Fibroblast of skin of left quadriceps (primary cell): ENCODE measurements around the gene CDON.

Source experiments
- DNase-seq, 2 experiments: peaks; one replicate each; pipeline ENCODE4 v3.0.0-alpha.2; 2013; ENCODE audit warnings: low read depth in 2 of 2

The CDON gene

GRCh38 chr11:126062679-126063506 is at the start of gene CDON:
CDON (minus strand) TSS chr11:126062866; CDS start chr11:126023476, 39,390 bp downstream.
- peak; percentile 83 to 84 for DNase-seq

DNA sequence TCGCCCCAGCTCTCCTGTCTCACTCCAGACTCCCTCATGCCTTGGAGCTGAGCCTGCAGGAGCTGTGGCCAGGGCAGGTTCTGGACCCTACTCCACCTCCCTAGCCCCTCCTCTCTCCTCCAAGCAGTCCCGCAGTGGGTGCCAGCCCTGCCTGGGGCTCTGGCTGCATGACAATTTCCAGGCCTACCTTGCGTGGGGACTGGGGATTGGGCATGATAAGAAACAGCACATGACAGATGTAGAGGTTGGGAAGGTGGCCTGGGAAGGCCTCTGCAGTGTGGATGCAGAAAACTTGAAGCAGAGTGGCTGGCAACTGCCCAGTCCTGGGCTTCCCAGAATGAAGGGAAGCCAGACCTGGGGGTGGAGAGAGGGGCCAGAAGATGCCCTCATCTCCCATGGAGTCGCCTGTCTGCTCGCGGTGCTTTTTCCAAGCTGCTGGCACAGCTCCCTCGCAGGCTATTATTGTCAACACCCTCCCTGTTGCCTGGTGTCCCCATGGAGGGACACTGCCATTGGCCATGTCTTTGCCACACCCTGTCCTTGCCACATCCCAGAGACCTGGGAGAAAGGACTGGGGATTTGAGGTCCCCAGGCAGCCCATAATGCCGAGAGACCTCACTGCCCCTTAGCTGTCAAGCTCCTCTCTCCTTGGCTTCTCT is 48.9 kb upstream of the CDON start:
- DNase-seq = no peak

GRCh38 chr11:126109941-126110731 is 47.5 kb upstream of the CDON start:
- no peak for DNase-seq

- no peak for DNase-seq
These were observed 44.1 kb upstream of the CDON start for GRCh38 chr11:126106594-126107328.

GRCh38 chr11:126105748-126106080 is 43.0 kb upstream of the CDON start:
- DNase-seq = no peak

- no peak for DNase-seq
These were observed 42.5 kb upstream of the CDON start for GRCh38 chr11:126105022-126105747.

- no peak for DNase-seq
These were observed 41.8 kb upstream of the CDON start for GRCh38 chr11:126104420-126104819.

- no peak for DNase-seq
These were observed 40.5 kb upstream of the CDON start for GRCh38 chr11:126103150-126103549.

GRCh38 chr11:126102436-126102981 is 39.8 kb upstream of the CDON start:
- peak; percentile 15 to 29 for DNase-seq

DNA sequence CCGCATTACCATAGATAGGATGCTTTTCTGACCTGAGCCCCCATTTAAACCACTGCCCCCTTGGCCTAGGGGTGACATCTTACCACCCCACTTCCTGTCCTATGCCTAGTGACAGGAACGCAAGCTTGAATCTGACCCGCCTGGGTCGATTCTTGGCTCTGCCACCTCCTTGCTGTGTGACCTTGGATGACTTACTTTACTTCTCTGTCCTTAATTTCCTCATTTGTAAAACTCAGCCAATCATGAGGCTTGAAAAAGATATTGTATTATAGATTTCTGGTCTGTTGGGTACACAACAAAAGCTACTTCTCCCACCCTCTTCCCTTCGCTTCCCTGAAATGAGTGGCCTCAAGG is 39.2 kb upstream of the CDON start:
- no peak for DNase-seq

- DNase-seq = no peak
These were observed 38.7 kb upstream of the CDON start for GRCh38 chr11:126101251-126101929.

- DNase-seq = no peak
These were observed 38.0 kb upstream of the CDON start for GRCh38 chr11:126100716-126101115.

DNA sequence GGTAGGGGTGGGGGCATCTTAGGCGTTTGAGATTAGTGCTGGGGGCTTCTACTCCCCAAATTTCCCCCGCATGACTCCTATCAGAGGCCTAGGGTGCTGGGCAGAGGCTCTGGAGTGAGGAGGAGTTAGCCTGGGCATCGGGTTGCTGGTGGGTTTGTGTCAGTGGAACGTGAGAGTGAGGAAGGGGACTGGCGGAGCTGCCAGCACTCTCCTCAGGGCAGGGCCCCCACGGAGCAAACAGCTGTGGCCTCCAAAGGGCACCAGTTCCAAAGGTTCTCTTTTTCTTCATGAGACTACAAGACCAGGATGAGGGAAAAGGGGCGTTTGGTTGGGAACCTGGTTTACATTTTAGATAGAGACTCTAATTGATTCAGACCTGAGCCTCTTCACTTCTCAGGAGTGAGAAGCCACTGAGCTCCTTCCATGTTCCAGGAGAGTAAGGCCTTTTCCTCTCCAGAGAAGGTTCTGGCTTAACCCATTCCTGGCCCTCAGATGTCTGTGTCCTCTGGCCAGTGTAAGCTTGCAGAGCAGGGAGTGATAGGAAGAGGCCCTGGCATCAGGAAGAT is 35.6 kb upstream of the CDON start:
- DNase-seq = no peak

- DNase-seq = no peak
These were observed 33.1 kb upstream of the CDON start for GRCh38 chr11:126095745-126096144.

- no peak for DNase-seq
These were observed 27.8 kb upstream of the CDON start for GRCh38 chr11:126090452-126090851.

DNA sequence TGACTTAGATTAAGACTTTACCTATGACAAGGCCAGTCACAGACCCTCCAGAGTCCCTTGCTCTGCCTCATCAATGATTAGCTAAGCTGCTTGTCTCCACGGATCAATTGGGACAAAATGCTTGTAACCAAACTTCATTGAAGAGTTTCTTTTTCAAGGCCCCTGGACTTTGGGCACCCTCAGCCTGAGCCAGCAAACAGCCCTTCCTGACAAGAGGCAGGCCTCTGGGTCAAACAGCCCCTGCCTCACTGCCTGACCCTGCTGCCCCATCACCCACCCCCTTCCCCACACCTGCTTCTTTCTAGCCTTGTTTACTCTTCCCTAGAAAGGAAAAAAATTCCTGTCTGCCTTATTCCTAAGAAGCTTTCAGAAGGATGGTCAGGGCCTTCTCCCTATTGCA is 26.3 kb upstream of the CDON start:
- DNase-seq = no peak

GRCh38 chr11:126086248-126086647 is 23.6 kb upstream of the CDON start:
- DNase-seq = no peak

DNA sequence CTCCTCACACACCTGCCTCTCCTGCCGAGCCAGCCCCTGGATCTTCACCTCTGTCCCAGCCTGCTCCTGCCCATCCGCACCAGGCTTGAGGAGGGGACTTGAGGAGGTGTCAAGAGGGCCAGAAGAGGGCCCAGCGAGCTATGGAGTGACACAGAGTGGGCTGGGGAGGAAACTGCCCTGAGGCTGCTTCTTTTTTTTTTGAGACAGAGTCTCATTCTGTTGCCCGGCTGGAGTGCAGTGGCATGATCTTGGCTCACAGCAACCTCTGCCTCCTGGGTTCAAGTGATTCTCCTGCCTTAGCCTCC is 21.9 kb upstream of the CDON start:
- no peak for DNase-seq

DNA sequence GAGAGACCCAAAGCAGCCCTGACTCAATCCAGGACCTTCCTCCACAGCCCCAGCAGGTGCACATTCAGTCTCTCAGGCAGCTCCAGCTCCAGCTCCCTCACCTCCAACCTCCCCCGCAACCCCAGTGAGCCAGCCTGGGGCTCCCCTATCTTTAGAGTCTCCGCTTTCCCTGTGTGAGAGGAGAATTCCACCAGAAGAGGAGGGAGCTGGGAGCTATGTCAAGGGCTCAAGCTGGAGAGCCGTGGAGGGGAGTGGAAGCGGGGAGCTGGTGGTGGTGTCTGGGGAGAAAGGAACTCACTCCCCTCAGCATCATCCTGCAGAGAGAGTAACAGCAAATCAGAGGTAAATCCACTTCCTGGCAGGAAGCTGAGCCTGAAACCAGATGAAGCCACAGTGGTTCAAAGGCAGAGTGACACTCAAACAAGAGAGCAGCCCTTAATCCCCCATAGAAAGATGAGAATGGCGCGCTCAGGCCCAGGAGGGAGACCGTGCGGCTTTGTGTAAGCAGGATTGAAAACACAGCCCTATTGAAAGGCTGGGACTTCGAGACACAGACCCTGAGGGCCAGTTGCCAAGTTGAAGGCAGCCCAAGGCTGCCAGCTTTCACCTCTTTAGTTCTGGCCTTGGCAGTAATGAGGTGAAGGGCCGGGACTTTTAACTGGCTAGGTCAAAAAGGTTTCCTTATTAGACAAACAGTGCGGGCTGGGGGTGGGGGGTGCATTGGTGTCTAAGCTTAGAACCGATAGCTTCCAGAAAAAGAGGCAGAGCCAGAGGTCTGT is 21.4 kb upstream of the CDON start:
- no peak for DNase-seq
